Measurements from ENCODE around the gene SNX20.

SNX20 gene

DNA sequence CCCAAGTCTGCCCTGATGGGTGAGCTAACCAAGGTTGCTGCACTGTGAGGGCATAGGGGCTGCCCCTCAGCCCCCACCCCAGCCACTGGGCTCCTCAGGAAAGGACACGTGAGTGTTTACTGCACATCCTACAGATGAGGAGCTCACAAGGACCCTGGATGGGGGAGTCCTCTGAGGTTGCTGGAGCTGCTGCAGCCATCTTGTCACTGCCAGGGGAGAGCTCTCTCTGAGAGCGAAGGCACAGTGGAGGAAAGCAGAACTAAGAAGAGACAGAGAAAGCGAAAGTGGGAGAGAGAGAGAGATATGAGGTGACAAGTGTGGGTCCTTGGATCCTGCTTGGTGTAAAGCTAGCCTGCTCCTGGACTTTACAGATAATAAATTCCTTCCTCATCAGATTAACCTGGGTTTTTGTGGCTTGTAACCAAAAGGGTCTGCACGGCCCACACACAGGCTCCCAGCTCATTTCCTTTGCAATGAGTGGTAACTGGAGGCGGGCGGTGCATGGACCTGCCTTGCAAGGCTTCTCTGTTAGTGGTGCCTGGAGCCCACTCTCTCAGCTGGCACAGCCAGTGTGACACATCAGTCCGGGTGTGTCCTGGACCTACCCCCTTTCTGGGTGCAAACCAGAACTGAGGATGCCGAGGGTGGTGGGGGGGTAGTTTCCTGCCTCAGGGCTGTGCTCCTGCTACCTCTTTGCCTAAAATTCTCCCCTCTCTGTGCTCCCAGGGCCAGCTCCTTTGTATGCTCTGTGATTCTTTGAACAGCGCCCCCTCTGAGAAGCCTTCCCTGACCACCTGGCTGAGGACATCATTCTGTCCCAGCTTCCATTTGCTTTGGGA is 14.2 kb downstream of the SNX20 start:
- ATAC-seq = no peak
- TF ChIP-seq, protein P1, sequence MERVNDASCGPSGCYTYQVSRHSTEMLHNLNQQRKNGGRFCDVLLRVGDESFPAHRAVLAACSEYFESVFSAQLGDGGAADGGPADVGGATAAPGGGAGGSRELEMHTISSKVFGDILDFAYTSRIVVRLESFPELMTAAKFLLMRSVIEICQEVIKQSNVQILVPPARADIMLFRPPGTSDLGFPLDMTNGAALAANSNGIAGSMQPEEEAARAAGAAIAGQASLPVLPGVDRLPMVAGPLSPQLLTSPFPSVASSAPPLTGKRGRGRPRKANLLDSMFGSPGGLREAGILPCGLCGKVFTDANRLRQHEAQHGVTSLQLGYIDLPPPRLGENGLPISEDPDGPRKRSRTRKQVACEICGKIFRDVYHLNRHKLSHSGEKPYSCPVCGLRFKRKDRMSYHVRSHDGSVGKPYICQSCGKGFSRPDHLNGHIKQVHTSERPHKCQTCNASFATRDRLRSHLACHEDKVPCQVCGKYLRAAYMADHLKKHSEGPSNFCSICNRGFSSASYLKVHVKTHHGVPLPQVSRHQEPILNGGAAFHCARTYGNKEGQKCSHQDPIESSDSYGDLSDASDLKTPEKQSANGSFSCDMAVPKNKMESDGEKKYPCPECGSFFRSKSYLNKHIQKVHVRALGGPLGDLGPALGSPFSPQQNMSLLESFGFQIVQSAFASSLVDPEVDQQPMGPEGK (CRISPR knock-in tag; IDR thresholded peaks at IDR 0.05; ENCODE audit: borderline replicate concordance) = no peak
- TF ChIP-seq TCF4 (CRISPR knock-in tag; IDR thresholded peaks at IDR 0.05; ENCODE audit: borderline replicate concordance) (no peak), ZC3H10 (CRISPR knock-in tag; IDR thresholded peaks at IDR 0.05) (no peak), ISL1 (CRISPR knock-in tag; IDR thresholded peaks at IDR 0.05) (no peak), ZNF8 (CRISPR knock-in tag; IDR thresholded peaks at IDR 0.05) (no peak), ARNTL (CRISPR knock-in tag; IDR thresholded peaks at IDR 0.05; ENCODE audit: borderline replicate concordance, low read depth) (no peak), ZFP30 (CRISPR knock-in tag; IDR thresholded peaks at IDR 0.05) (no peak), ZFP3 (CRISPR knock-in tag; IDR thresholded peaks at IDR 0.05) (no peak), PPARA (CRISPR knock-in tag; IDR thresholded peaks at IDR 0.05; ENCODE audit: borderline replicate concordance) (no peak), ESRRG (CRISPR knock-in tag; IDR thresholded peaks at IDR 0.05) (no peak), BACH2 (CRISPR knock-in tag; IDR thresholded peaks at IDR 0.05; ENCODE audit: borderline replicate concordance) (no peak), TOX (CRISPR knock-in tag; IDR thresholded peaks at IDR 0.05; ENCODE audit: borderline replicate concordance) (no peak), ZNF565 (CRISPR knock-in tag; conservative IDR thresholded peaks at IDR 0.05; ENCODE audit: low read depth) (no peak), CSDC2 (CRISPR knock-in tag; IDR thresholded peaks at IDR 0.05) (no peak), SNAI2 (CRISPR knock-in tag; IDR thresholded peaks at IDR 0.05) (no peak)
- TF ChIP-seq, protein P2, sequence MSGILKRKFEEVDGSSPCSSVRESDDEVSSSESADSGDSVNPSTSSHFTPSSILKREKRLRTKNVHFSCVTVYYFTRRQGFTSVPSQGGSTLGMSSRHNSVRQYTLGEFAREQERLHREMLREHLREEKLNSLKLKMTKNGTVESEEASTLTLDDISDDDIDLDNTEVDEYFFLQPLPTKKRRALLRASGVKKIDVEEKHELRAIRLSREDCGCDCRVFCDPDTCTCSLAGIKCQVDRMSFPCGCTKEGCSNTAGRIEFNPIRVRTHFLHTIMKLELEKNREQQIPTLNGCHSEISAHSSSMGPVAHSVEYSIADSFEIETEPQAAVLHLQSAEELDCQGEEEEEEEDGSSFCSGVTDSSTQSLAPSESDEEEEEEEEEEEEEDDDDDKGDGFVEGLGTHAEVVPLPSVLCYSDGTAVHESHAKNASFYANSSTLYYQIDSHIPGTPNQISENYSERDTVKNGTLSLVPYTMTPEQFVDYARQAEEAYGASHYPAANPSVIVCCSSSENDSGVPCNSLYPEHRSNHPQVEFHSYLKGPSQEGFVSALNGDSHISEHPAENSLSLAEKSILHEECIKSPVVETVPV (CRISPR knock-in tag; IDR thresholded peaks at IDR 0.05) = no peak
- TF ChIP-seq, protein P3, sequence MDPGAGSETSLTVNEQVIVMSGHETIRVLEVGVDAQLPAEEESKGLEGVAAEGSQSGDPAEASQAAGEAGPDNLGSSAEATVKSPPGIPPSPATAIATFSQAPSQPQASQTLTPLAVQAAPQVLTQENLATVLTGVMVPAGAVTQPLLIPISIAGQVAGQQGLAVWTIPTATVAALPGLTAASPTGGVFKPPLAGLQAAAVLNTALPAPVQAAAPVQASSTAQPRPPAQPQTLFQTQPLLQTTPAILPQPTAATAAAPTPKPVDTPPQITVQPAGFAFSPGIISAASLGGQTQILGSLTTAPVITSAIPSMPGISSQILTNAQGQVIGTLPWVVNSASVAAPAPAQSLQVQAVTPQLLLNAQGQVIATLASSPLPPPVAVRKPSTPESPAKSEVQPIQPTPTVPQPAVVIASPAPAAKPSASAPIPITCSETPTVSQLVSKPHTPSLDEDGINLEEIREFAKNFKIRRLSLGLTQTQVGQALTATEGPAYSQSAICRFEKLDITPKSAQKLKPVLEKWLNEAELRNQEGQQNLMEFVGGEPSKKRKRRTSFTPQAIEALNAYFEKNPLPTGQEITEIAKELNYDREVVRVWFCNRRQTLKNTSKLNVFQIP (CRISPR knock-in tag; IDR thresholded peaks at IDR 0.05; ENCODE audit: borderline replicate concordance, low read depth) = no peak
- TF ChIP-seq, protein P4, sequence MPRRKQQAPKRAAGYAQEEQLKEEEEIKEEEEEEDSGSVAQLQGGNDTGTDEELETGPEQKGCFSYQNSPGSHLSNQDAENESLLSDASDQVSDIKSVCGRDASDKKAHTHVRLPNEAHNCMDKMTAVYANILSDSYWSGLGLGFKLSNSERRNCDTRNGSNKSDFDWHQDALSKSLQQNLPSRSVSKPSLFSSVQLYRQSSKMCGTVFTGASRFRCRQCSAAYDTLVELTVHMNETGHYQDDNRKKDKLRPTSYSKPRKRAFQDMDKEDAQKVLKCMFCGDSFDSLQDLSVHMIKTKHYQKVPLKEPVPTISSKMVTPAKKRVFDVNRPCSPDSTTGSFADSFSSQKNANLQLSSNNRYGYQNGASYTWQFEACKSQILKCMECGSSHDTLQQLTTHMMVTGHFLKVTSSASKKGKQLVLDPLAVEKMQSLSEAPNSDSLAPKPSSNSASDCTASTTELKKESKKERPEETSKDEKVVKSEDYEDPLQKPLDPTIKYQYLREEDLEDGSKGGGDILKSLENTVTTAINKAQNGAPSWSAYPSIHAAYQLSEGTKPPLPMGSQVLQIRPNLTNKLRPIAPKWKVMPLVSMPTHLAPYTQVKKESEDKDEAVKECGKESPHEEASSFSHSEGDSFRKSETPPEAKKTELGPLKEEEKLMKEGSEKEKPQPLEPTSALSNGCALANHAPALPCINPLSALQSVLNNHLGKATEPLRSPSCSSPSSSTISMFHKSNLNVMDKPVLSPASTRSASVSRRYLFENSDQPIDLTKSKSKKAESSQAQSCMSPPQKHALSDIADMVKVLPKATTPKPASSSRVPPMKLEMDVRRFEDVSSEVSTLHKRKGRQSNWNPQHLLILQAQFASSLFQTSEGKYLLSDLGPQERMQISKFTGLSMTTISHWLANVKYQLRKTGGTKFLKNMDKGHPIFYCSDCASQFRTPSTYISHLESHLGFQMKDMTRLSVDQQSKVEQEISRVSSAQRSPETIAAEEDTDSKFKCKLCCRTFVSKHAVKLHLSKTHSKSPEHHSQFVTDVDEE (CRISPR knock-in tag; IDR thresholded peaks at IDR 0.05) = no peak

DNA sequence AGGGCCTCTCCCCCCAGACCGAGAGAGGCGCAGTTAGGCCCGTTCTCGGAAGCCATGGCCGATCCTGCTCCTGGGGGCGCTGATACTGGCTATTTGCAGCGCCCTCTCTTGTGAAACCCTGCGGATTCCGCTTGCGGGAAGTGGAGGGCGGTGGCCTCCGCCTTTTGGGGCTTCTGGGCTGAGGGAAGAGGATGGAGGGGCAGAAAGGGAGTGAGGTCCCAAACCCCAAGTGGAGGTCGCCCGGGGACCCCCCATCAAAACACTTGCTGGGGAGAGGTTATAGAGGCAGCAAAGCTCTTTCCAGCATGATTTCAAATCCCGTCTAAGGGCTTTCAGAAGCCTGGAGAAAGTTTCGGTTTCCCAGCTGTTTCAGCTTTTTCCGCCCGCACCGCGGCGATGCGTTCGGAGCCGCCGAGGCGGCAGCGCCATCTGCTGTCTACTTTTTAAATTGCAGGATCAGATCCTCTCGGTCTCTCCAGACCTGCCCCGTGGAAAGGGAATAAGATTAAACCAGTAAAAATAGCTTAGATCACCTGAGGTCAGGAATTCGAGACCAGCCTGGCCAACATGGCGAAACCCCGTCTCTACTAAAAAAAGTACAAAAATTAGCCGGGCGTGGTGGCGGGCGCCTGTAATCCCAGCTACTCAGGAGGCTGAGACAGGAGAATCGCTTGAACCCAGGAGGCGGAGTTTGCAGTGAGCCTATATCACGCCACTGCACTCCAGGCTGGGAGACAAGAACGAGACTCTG is 15.8 kb downstream of the SNX20 start:
- no peak for TF ChIP-seq ESRRG (CRISPR knock-in tag; IDR thresholded peaks at IDR 0.05)
- TF ChIP-seq ARNTL (CRISPR knock-in tag; IDR thresholded peaks at IDR 0.05; ENCODE audit: borderline replicate concordance, low read depth) = no peak
- TF ChIP-seq ISL1 (CRISPR knock-in tag; IDR thresholded peaks at IDR 0.05) = no peak
- no peak for TF ChIP-seq ZNF565 (CRISPR knock-in tag; conservative IDR thresholded peaks at IDR 0.05; ENCODE audit: low read depth)
- no peak for TF ChIP-seq BACH2 (CRISPR knock-in tag; IDR thresholded peaks at IDR 0.05; ENCODE audit: borderline replicate concordance)
- TF ChIP-seq ZNF70 (CRISPR knock-in tag; IDR thresholded peaks at IDR 0.05) = no peak
- TF ChIP-seq CSDC2 (CRISPR knock-in tag; IDR thresholded peaks at IDR 0.05) = no peak
- TF ChIP-seq, protein P5, sequence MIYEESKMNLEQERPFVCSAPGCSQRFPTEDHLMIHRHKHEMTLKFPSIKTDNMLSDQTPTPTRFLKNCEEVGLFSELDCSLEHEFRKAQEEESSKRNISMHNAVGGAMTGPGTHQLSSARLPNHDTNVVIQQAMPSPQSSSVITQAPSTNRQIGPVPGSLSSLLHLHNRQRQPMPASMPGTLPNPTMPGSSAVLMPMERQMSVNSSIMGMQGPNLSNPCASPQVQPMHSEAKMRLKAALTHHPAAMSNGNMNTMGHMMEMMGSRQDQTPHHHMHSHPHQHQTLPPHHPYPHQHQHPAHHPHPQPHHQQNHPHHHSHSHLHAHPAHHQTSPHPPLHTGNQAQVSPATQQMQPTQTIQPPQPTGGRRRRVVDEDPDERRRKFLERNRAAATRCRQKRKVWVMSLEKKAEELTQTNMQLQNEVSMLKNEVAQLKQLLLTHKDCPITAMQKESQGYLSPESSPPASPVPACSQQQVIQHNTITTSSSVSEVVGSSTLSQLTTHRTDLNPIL (CRISPR knock-in tag; IDR thresholded peaks at IDR 0.05; ENCODE audit: low read depth) = no peak
- TF ChIP-seq, protein P3 (CRISPR knock-in tag; IDR thresholded peaks at IDR 0.05; ENCODE audit: borderline replicate concordance, low read depth) = no peak
- no peak for TF ChIP-seq ZNF8 (CRISPR knock-in tag; IDR thresholded peaks at IDR 0.05)
- TF ChIP-seq PPARA (CRISPR knock-in tag; IDR thresholded peaks at IDR 0.05; ENCODE audit: borderline replicate concordance) = no peak
- TF ChIP-seq, protein P1 (CRISPR knock-in tag; IDR thresholded peaks at IDR 0.05; ENCODE audit: borderline replicate concordance) = no peak
- no peak for TF ChIP-seq ZFP30 (CRISPR knock-in tag; IDR thresholded peaks at IDR 0.05)
- ATAC-seq = peak; percentile 95

All from SK-N-SH treated with all-trans-retinoic acid at 6 μM for 48 hours (cell line).